ENCODE results near the gene ID4.

Gene ID4

GRCh38 chr6:19827247-19827646 is 9.9 kb upstream of the ID4 start:
- Histone ChIP-seq H3K18ac (ENCODE audit: low read length) (no peak overlapping the region), H2BK12ac (ENCODE audit: low read length) (no peak overlapping the region), H3K4ac (ENCODE audit: low read depth, low read length) (no peak overlapping the region), H3K4me3 (ENCODE audit: low read depth, low read length) (no peak overlapping the region), H3K4me1 (ENCODE audit: control insufficient read depth in 1 of 2, insufficient read depth in 2 of 2, low read length in 2 of 2) (no peaks in the 10 kb centered on the region), H4K12ac (ENCODE audit: low read depth, low read length) (no peak overlapping the region), H2BK120ac (ENCODE audit: insufficient read depth, low read length, poor library complexity) (no peak overlapping the region), H3K27me3 (ENCODE audit: insufficient read depth, low read length) (no peaks in the 10 kb centered on the region), H3K4me2 (ENCODE audit: low read length) (no peak overlapping the region), H4K91ac (ENCODE audit: low read depth, low read length) (no peak overlapping the region), H3K36me3 (ENCODE audit: control insufficient read depth in 1 of 2, insufficient read depth in 2 of 2, low read length in 2 of 2) (no peaks in the 10 kb centered on the region), H2AK5ac (ENCODE audit: low read length) (no peak overlapping the region), H3K9ac (ENCODE audit: low read length) (no peak overlapping the region), H4K8ac (ENCODE audit: low read depth, low read length) (no peak overlapping the region), H3K9me3 (ENCODE audit: insufficient read depth, low read depth, low read length) (no peaks in the 10 kb centered on the region), H3K23ac (ENCODE audit: low read length) (no peak overlapping the region), H3K79me2 (ENCODE audit: control insufficient read depth, insufficient read depth, low read length, poor library complexity) (no peaks in the 10 kb centered on the region), H2BK5ac (ENCODE audit: low read depth, low read length, poor library complexity) (no peak overlapping the region), H3K27ac (ENCODE audit: low read depth, low read length) (no peak overlapping the region), H2AFZ (ENCODE audit: insufficient read depth, low read length, poor library complexity) (no peak overlapping the region), H3K79me1 (ENCODE audit: low read length) (no peaks in the 10 kb centered on the region), H3K14ac (ENCODE audit: low read length) (no peak overlapping the region)
- no peak for DNase-seq
- WGBS (ENCODE audit: extremely low coverage, insufficient coverage, insufficient read length): no CpG with 5 or more reads among the region's 5 CpGs

DNA sequence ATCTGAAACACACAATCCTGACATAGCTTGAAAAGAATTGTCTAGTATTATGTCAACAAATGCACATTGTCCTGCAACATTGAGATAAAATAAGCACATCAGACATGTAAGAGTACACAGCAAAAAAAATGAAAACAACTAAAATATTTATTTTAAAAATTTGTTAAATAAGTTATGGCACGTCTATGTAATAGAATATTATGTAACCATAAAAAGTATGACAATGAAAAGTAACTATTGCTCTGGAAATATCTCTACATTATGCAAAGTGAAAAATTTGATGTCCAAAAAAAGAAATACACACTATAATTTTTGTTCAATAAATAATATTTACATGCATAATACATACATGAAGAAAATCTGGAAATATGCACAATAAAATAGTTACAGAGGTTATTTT is 9.3 kb upstream of the ID4 start:
- no peak overlapping the region for H3K18ac ChIP-seq (ENCODE audit: low read length)
- H3K9me3 ChIP-seq (ENCODE audit: insufficient read depth, low read depth, low read length): no peaks in the 10 kb centered on the region
- no peak overlapping the region for H2BK120ac ChIP-seq (ENCODE audit: insufficient read depth, low read length, poor library complexity)
- no peaks in the 10 kb centered on the region for H3K4me1 ChIP-seq (ENCODE audit: control insufficient read depth in 1 of 2, insufficient read depth in 2 of 2, low read length in 2 of 2)
- H2AFZ ChIP-seq (ENCODE audit: insufficient read depth, low read length, poor library complexity): no peak overlapping the region
- no peak overlapping the region for H2BK5ac ChIP-seq (ENCODE audit: low read depth, low read length, poor library complexity)
- no peak overlapping the region for H4K8ac ChIP-seq (ENCODE audit: low read depth, low read length)
- H3K4me3 ChIP-seq (ENCODE audit: low read depth, low read length): no peak overlapping the region
- no peak overlapping the region for H4K91ac ChIP-seq (ENCODE audit: low read depth, low read length)
- no peak overlapping the region for H3K23ac ChIP-seq (ENCODE audit: low read length)
- no peaks in the 10 kb centered on the region for H3K79me1 ChIP-seq (ENCODE audit: low read length)
- no peak overlapping the region for H3K4ac ChIP-seq (ENCODE audit: low read depth, low read length)
- no CpG with 5 or more reads among the region's 1 CpG for WGBS (ENCODE audit: extremely low coverage, insufficient coverage, insufficient read length)
- no peak overlapping the region for H3K27ac ChIP-seq (ENCODE audit: low read depth, low read length)
- no peak overlapping the region for H3K14ac ChIP-seq (ENCODE audit: low read length)
- H3K4me2 ChIP-seq (ENCODE audit: low read length): no peak overlapping the region
- no peaks in the 10 kb centered on the region for H3K36me3 ChIP-seq (ENCODE audit: control insufficient read depth in 1 of 2, insufficient read depth in 2 of 2, low read length in 2 of 2)
- no peak overlapping the region for H4K12ac ChIP-seq (ENCODE audit: low read depth, low read length)
- H3K79me2 ChIP-seq (ENCODE audit: control insufficient read depth, insufficient read depth, low read length, poor library complexity): no peaks in the 10 kb centered on the region
- no peaks in the 10 kb centered on the region for H3K27me3 ChIP-seq (ENCODE audit: insufficient read depth, low read length)
- no peak overlapping the region for H3K9ac ChIP-seq (ENCODE audit: low read length)
- no peak overlapping the region for H2AK5ac ChIP-seq (ENCODE audit: low read length)
- no peak overlapping the region for H2BK12ac ChIP-seq (ENCODE audit: low read length)
- DNase-seq: no peak

DNA sequence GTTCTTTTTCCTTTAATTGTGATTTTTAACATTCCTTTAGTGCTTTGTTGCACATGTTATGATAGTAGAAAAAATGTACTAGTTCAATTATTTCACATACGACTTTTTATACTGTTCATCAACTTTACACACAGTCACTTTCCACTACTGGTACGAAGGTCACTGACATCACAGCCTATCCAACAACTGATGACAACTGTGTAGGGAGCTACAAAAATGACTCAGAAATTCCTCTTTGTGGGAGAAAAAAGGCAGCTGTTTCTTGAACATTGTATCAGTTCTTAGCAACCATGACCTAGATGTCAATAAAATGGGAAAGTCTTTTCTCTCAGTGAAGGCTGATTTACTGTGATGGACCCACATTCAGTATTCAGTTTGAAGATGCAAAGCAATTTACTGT is 7.0 kb upstream of the ID4 start:
- H3K79me1 ChIP-seq (ENCODE audit: low read length): no peaks in the 10 kb centered on the region
- no peaks in the 10 kb centered on the region for H3K27me3 ChIP-seq (ENCODE audit: insufficient read depth, low read length)
- H4K12ac ChIP-seq (ENCODE audit: low read depth, low read length): no peak overlapping the region
- no peak overlapping the region for H2AFZ ChIP-seq (ENCODE audit: insufficient read depth, low read length, poor library complexity)
- H2BK120ac ChIP-seq (ENCODE audit: insufficient read depth, low read length, poor library complexity): no peak overlapping the region
- no peak overlapping the region for H3K9ac ChIP-seq (ENCODE audit: low read length)
- H3K79me2 ChIP-seq (ENCODE audit: control insufficient read depth, insufficient read depth, low read length, poor library complexity): no peaks in the 10 kb centered on the region
- no peaks in the 10 kb centered on the region for H3K36me3 ChIP-seq (ENCODE audit: control insufficient read depth in 1 of 2, insufficient read depth in 2 of 2, low read length in 2 of 2)
- H3K9me3 ChIP-seq (ENCODE audit: insufficient read depth, low read depth, low read length): no peaks in the 10 kb centered on the region
- WGBS (ENCODE audit: extremely low coverage, insufficient coverage, insufficient read length): no CpG with 5 or more reads among the region's 2 CpGs
- no peak overlapping the region for H2AK5ac ChIP-seq (ENCODE audit: low read length)
- peak; percentile 51 to 81 for DNase-seq
- no peak overlapping the region for H3K4me3 ChIP-seq (ENCODE audit: low read depth, low read length)
- H3K14ac ChIP-seq (ENCODE audit: low read length): no peak overlapping the region
- H2BK12ac ChIP-seq (ENCODE audit: low read length): no peak overlapping the region
- H3K4me2 ChIP-seq (ENCODE audit: low read length): no peak overlapping the region
- no peak overlapping the region for H2BK5ac ChIP-seq (ENCODE audit: low read depth, low read length, poor library complexity)
- H3K4ac ChIP-seq (ENCODE audit: low read depth, low read length): no peak overlapping the region
- no peak overlapping the region for H4K91ac ChIP-seq (ENCODE audit: low read depth, low read length)
- H3K23ac ChIP-seq (ENCODE audit: low read length): no peak overlapping the region
- H3K27ac ChIP-seq (ENCODE audit: low read depth, low read length): no peak overlapping the region
- H3K18ac ChIP-seq (ENCODE audit: low read length): no peak overlapping the region
- H4K8ac ChIP-seq (ENCODE audit: low read depth, low read length): no peak overlapping the region
- peaks cover 0 to 3% of the 10 kb centered on the region in 2 experiments for H3K4me1 ChIP-seq (ENCODE audit: control insufficient read depth in 1 of 2, insufficient read depth in 2 of 2, low read length in 2 of 2)

DNA sequence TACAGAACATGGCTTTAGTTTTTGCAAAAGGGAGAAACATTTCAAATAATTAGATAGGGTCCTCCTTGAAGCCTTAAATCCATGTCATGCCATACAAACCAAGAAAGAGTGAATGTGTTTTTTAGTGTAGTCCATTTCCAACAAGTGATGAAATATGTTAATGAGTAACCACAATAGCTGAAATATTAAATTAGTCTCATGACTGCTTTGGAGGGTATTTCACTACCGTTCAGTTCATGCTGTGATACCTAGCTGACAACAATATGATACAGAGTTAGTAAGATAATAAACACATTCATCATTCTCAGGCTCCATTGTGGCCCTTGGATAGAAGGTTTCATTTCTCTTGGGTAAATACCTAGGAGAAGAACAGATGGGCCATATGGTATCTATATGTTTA is 5.8 kb upstream of the ID4 start:
- H3K9me3 ChIP-seq (ENCODE audit: insufficient read depth, low read depth, low read length): no peaks in the 10 kb centered on the region
- no peak overlapping the region for H3K18ac ChIP-seq (ENCODE audit: low read length)
- no peaks in the 10 kb centered on the region for H3K27me3 ChIP-seq (ENCODE audit: insufficient read depth, low read length)
- no peak overlapping the region for H2AK5ac ChIP-seq (ENCODE audit: low read length)
- H3K4me3 ChIP-seq (ENCODE audit: low read depth, low read length): no peak overlapping the region
- H3K79me1 ChIP-seq (ENCODE audit: low read length): no peaks in the 10 kb centered on the region
- H3K36me3 ChIP-seq (ENCODE audit: control insufficient read depth in 1 of 2, insufficient read depth in 2 of 2, low read length in 2 of 2): no peaks in the 10 kb centered on the region
- no peak overlapping the region for H2BK12ac ChIP-seq (ENCODE audit: low read length)
- no peak overlapping the region for H3K27ac ChIP-seq (ENCODE audit: low read depth, low read length)
- H4K91ac ChIP-seq (ENCODE audit: low read depth, low read length): no peak overlapping the region
- H3K4me2 ChIP-seq (ENCODE audit: low read length): no peak overlapping the region
- no peak overlapping the region for H3K14ac ChIP-seq (ENCODE audit: low read length)
- no peak for DNase-seq
- no peak overlapping the region for H2BK120ac ChIP-seq (ENCODE audit: insufficient read depth, low read length, poor library complexity)
- no peaks in the 10 kb centered on the region for H3K79me2 ChIP-seq (ENCODE audit: control insufficient read depth, insufficient read depth, low read length, poor library complexity)
- peaks cover 0 to 4% of the 10 kb centered on the region in 2 experiments for H3K4me1 ChIP-seq (ENCODE audit: control insufficient read depth in 1 of 2, insufficient read depth in 2 of 2, low read length in 2 of 2)
- no peak overlapping the region for H2AFZ ChIP-seq (ENCODE audit: insufficient read depth, low read length, poor library complexity)
- H4K8ac ChIP-seq (ENCODE audit: low read depth, low read length): no peak overlapping the region
- no CpG with 5 or more reads among the region's 1 CpG for WGBS (ENCODE audit: extremely low coverage, insufficient coverage, insufficient read length)
- no peak overlapping the region for H2BK5ac ChIP-seq (ENCODE audit: low read depth, low read length, poor library complexity)
- no peak overlapping the region for H3K9ac ChIP-seq (ENCODE audit: low read length)
- H4K12ac ChIP-seq (ENCODE audit: low read depth, low read length): no peak overlapping the region
- H3K23ac ChIP-seq (ENCODE audit: low read length): no peak overlapping the region
- H3K4ac ChIP-seq (ENCODE audit: low read depth, low read length): no peak overlapping the region
